CD4-positive, CD25-positive, alpha-beta regulatory T cell (primary cell): ENCODE data around the gene PCNT. TPM values are rescaled to one million over a fixed set of nuclear protein-coding genes. Genes with fewer than 3 reads are reported as not detected.

Source experiments
- ATAC-seq, 2 donors: fragments of 150-1000 bp; cut with Tn5 transposase; one replicate each; pipeline ENCODE4 v1.10.0; 2021; ENCODE audit warnings: low read depth in 2 of 2, moderate number of reproducible peaks in 2 of 2, moderate library complexity in 1 of 2
- DNase-seq, 3 donors: peaks; one replicate each; pipeline versions ENCODE4 v3.0.0 to v3.0.0-alpha.2; 2012 to 2022; ENCODE audit warnings: mixed read lengths in 1 of 3
- H3K27ac ChIP-seq: one replicate; pipeline ENCODE4 v1.7.0; 2013; ENCODE audit warnings: mild to moderate bottlenecking, low read length; ENCODE audit not compliant: insufficient read depth, poor library complexity, severe bottlenecking
- H3K27me3 ChIP-seq: one replicate; pipeline ENCODE4 v1.7.0; 2013; ENCODE audit warnings: low read length; ENCODE audit not compliant: control insufficient read depth, insufficient read depth
- H3K36me3 ChIP-seq: one replicate; pipeline ENCODE4 v1.7.0; 2013; ENCODE audit warnings: mild to moderate bottlenecking, low read length, moderate library complexity; ENCODE audit not compliant: control insufficient read depth, insufficient read depth
- H3K4me1 ChIP-seq: 2 replicates; pipeline ENCODE4 v1.7.0; 2013; ENCODE audit warnings: mild to moderate bottlenecking, low read length; ENCODE audit not compliant: insufficient read depth, control insufficient read depth, poor library complexity, severe bottlenecking
- H3K4me3 ChIP-seq: one replicate; pipeline ENCODE4 v1.7.0; 2013; ENCODE audit warnings: low read depth, mild to moderate bottlenecking, low read length, moderate library complexity
- H3K9me3 ChIP-seq, 2 experiments: 1 replicate in 1 of 2; 2 replicates in 1 of 2; pipeline ENCODE4 v1.7.0; 2013; ENCODE audit warnings: low read length in 2 of 2, mild to moderate bottlenecking in 1 of 2, moderate library complexity in 1 of 2; ENCODE audit not compliant: control insufficient read depth in 2 of 2
- H3K27ac Mint-ChIP-seq, 3 donors: one replicate each; pipeline ENCODE4 v1.8.0; 2020 to 2022; ENCODE audit warnings: mild to moderate bottlenecking in 3 of 3, mixed read lengths in 3 of 3, moderate library complexity in 2 of 3
- H3K27me3 Mint-ChIP-seq: one replicate; pipeline ENCODE4 v1.8.0; 2022; ENCODE audit warnings: mild to moderate bottlenecking, mixed read lengths
- H3K36me3 Mint-ChIP-seq: one replicate; pipeline ENCODE4 v1.8.0; 2020; ENCODE audit warnings: mixed read lengths
- H3K4me1 Mint-ChIP-seq, 4 donors: one replicate each; pipeline ENCODE4 v1.8.0; 2020 to 2022; ENCODE audit warnings: mixed read lengths in 4 of 4, mild to moderate bottlenecking in 1 of 4
- H3K4me3 Mint-ChIP-seq, 4 donors: one replicate each; pipeline ENCODE4 v1.8.0; 2020 to 2022; ENCODE audit warnings: mild to moderate bottlenecking in 4 of 4, mixed read lengths in 4 of 4, moderate library complexity in 3 of 4
- H3K9me3 Mint-ChIP-seq, 7 donors: one replicate each; pipeline ENCODE4 v1.8.0; 2020 to 2022; ENCODE audit warnings: mixed read lengths in 7 of 7, mild to moderate bottlenecking in 3 of 7, moderate library complexity in 2 of 7
- polyA plus RNA-seq, 4 donors: library from polyadenylated mRNA; unstranded; fragments of 300-500 nt; fragmentation: Illumina TruSeq; gene quantifications; one replicate each; pipeline ENCODE4 v1.2.3, GENCODE V29; 2021
- total RNA-seq: library from RNA; stranded (reverse); gene quantifications from one replicate; pipeline ENCODE4 v1.2.3, GENCODE V29; 2022

PCNT gene
- total and polyA plus RNA-seq, 5 donors from 2014 or later = 5.3 to 64.5 (median 10.5) TPM

DNA sequence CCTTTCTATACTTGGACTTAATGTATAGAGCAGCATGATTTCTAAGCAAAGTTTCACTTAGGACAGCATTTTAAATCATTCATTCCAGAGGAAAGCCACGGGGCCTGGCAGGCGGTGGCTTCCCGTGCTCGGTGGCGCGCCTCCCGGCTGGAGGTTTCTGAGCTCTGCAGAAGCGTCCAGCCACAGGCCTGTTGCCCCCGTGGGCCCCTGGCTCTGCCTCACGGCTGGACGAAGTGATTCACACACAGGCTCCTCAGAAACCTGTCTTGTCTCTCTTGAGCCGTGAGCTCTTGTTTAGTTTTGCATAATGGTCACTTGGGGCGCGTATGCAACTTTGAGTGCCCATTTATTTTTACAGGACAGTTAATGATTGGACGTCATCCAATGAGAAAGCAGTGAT is 112.7 kb downstream of the PCNT start:
- Mint-ChIP-seq H3K27ac (no peak overlapping the region), H3K4me1 (no peaks in the 10 kb centered on the region), H3K27me3 (no peaks in the 10 kb centered on the region), H3K4me3 (no peak overlapping the region), H3K36me3 (peaks cover 39% of the 10 kb centered on the region), H3K9me3 (no peaks in the 10 kb centered on the region)
- Histone ChIP-seq H3K27me3 (no peaks in the 10 kb centered on the region), H3K4me1 (no peaks in the 10 kb centered on the region), H3K9me3 (no peaks in the 10 kb centered on the region), H3K27ac (no peak overlapping the region), H3K4me3 (no peak overlapping the region), H3K36me3 (peaks cover 54% of the 10 kb centered on the region)
- ATAC-seq (no peak), DNase-seq (no peak)

DNA sequence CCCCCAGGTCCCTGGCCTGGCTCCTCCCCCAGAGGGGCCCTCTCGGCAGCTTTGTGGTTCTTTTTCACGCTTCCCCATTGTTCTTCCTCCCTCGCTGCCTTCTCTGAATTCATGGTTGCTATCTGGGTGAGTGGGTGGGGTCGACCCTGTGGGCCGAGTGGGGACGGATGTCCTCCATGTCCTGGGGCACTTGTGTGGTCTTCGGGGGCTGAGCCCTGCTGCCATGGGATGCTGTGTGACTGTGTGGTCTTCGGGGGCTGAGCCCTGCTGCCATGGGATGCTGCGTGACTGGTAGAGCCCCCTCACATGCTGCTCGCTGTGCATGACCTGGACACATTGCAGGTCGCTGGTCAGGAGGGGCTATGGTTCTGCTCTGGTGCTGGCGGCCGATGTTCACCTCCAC is 113.1 kb downstream of the PCNT start:
- Histone ChIP-seq H3K36me3 (peaks cover 50% of the 10 kb centered on the region), H3K4me3 (no peak overlapping the region), H3K27me3 (no peaks in the 10 kb centered on the region), H3K9me3 (no peaks in the 10 kb centered on the region), H3K27ac (no peak overlapping the region), H3K4me1 (no peaks in the 10 kb centered on the region)
- H3K9me3 Mint-ChIP-seq = no peaks in the 10 kb centered on the region
- DNase-seq (no peak), ATAC-seq (no peak)
- no peaks in the 10 kb centered on the region for H3K4me1 Mint-ChIP-seq
- no peak overlapping the region for H3K27ac Mint-ChIP-seq
- no peak overlapping the region for H3K4me3 Mint-ChIP-seq
- no peaks in the 10 kb centered on the region for H3K27me3 Mint-ChIP-seq
- H3K36me3 Mint-ChIP-seq = peaks cover 34% of the 10 kb centered on the region

DNA sequence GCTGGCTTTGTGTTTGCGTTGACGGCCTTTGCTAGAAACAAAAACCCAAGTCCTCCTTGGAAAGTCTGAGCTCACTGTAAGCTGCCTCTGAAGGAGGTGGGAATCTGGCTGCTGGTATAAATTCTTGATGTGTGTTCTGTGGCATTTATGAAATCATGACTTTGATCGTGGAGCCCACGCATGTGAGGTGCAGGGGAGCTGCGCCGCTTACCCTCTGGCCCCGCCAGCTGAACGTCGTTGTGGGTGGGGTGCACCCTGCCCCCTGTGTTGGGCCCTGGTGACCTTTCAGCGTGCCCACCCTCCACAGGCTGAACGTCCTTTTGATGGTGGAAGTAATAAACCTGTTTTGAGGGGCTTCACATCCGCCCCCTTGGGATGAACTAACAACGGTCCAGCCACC is 113.6 kb downstream of the PCNT start:
- H3K27me3 ChIP-seq = no peaks in the 10 kb centered on the region
- H3K4me3 Mint-ChIP-seq = no peak overlapping the region
- H3K36me3 Mint-ChIP-seq = peaks cover 33% of the 10 kb centered on the region
- no peaks in the 10 kb centered on the region for H3K27me3 Mint-ChIP-seq
- H3K9me3 ChIP-seq = no peaks in the 10 kb centered on the region
- H3K4me1 ChIP-seq = no peaks in the 10 kb centered on the region
- H3K36me3 ChIP-seq = peaks cover 50% of the 10 kb centered on the region
- H3K27ac Mint-ChIP-seq = no peak overlapping the region
- H3K27ac ChIP-seq = no peak overlapping the region
- no peaks in the 10 kb centered on the region for H3K9me3 Mint-ChIP-seq
- DNase-seq (no peak), ATAC-seq (no peak)
- H3K4me3 ChIP-seq = no peak overlapping the region
- peaks cover 0 to under 1% (median 0%) of the 10 kb centered on the region in 4 donors for H3K4me1 Mint-ChIP-seq

DNA sequence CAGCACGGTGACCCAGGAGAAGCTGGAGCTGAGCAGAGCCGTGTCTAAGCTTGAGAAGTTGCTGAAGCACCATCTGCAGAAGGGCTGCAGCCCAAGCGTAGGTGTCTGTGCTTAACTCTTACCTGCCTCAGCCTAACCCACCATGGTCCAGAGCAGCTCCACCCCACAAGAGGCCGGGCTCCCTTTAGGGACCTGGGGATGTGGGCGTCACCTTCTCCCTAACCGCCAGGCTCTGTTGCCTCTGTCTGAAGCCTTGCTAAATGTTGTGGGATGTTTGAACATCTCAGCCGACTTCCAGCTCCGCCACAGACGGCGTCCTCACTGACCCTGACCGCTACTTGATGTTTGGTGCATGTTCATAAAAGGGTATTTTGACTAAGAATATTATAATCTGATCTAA is 114.3 kb downstream of the PCNT start:
- no peaks in the 10 kb centered on the region for H3K9me3 ChIP-seq
- H3K36me3 Mint-ChIP-seq = peaks cover 36% of the 10 kb centered on the region
- no peak for DNase-seq
- H3K4me1 ChIP-seq = no peaks in the 10 kb centered on the region
- H3K9me3 Mint-ChIP-seq = no peaks in the 10 kb centered on the region
- ATAC-seq = no peak
- H3K27me3 Mint-ChIP-seq = no peaks in the 10 kb centered on the region
- H3K4me3 ChIP-seq = no peak overlapping the region
- H3K27me3 ChIP-seq = no peaks in the 10 kb centered on the region
- H3K27ac ChIP-seq = no peak overlapping the region
- peaks cover 0 to 2% (median 0%) of the 10 kb centered on the region in 4 donors for H3K4me1 Mint-ChIP-seq
- H3K4me3 Mint-ChIP-seq = no peak overlapping the region
- peak overlapping the region in 1 of 3 donors; percentile 31 for H3K27ac Mint-ChIP-seq
- peaks cover 55% of the 10 kb centered on the region for H3K36me3 ChIP-seq

DNA sequence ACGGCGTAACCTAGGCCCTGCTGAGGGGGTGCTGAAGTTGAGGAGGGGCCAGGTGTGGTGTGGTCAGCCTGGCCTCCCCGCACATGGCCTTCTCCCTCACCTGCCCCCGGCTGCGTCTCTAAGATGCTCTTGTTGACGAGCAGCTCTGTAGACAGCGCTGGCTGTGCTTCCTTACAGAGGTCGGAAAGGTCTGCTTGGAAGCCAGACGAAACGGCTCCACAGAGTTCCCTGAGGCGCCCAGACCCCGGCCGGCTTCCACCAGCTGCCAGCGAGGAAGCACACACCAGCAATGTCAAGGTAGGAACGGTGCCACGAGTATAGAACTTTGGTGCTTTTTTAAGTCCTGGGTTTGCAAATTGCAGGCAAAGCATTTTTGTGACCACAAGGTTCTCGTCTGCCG is 116.0 kb downstream of the PCNT start:
- Mint-ChIP-seq H3K27me3 (no peaks in the 10 kb centered on the region), H3K36me3 (peaks cover 32% of the 10 kb centered on the region), H3K4me1 (peaks cover 0 to 8% (median 4%) of the 10 kb centered on the region in 4 donors), H3K9me3 (no peaks in the 10 kb centered on the region), H3K4me3 (no peak overlapping the region), H3K27ac (no peak overlapping the region)
- Histone ChIP-seq H3K27ac (no peak overlapping the region), H3K9me3 (no peaks in the 10 kb centered on the region), H3K4me1 (no peaks in the 10 kb centered on the region), H3K27me3 (no peaks in the 10 kb centered on the region), H3K36me3 (peaks cover 57% of the 10 kb centered on the region), H3K4me3 (no peak overlapping the region)
- DNase-seq (no peak), ATAC-seq (no peak)

DNA sequence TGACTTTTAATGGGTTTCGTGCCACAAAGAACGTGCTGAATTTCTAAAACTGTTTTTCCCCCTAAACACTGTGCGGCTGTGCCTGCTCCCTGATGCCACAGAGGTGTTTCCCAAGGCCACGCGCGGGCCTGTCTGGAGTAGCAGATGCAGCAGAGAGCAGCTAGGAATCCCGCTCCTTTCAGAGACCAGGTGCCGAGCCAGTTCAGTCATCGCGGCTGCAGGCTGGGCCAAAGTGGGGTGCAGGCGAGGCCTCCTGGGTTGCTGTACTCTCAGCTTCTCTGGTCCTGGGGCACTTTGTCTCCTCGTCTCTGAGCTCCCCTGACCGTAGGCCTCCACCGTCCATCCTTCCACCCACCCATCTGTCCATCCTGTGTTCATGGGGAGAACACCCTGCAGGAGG is 117.4 kb downstream of the PCNT start:
- peaks cover 57% of the 10 kb centered on the region for H3K36me3 ChIP-seq
- no peak for ATAC-seq
- H3K4me1 ChIP-seq = no peaks in the 10 kb centered on the region
- no peak overlapping the region for H3K27ac ChIP-seq
- Mint-ChIP-seq H3K9me3 (no peaks in the 10 kb centered on the region), H3K36me3 (peaks cover 37% of the 10 kb centered on the region), H3K4me1 (peaks cover 0 to 8% (median 4%) of the 10 kb centered on the region in 4 donors), H3K27me3 (no peaks in the 10 kb centered on the region), H3K4me3 (no peak overlapping the region), H3K27ac (peak overlapping the region in 1 of 3 donors; percentile 42)
- H3K9me3 ChIP-seq = no peaks in the 10 kb centered on the region
- no peak for DNase-seq
- no peaks in the 10 kb centered on the region for H3K27me3 ChIP-seq
- no peak overlapping the region for H3K4me3 ChIP-seq

DNA sequence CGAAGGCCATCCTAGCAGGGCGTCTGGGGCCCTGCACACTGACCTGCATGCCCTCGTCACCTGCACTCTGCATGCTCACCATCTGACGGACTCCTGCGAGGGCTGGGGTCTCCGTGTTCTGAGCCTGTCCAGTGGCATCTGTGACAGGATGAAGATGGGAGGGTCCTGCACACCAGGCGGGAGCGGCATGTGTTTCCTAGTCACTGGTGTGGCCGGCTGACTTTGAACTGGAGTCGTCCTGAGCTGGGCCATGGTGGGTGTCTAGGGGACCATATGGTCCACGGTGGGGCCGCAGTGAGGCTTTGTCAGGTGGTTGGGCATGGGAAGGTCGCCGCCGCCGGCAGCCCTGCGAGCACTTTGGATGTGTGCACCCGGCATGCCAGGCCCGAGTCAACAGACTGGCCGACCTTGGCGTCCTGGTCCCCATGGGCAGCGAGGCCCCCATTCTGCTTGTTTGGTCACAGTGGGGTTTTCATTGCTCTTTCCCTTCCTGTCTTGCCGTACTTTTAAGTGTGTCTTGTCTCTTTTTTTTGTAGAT is 118.1 kb downstream of the PCNT start:
- Histone ChIP-seq H3K27ac (no peak overlapping the region), H3K4me3 (no peak overlapping the region), H3K36me3 (peaks cover 51% of the 10 kb centered on the region), H3K27me3 (no peaks in the 10 kb centered on the region), H3K9me3 (no peaks in the 10 kb centered on the region), H3K4me1 (no peaks in the 10 kb centered on the region)
- peak overlapping the region in 1 of 3 donors; percentile 42 for H3K27ac Mint-ChIP-seq
- H3K27me3 Mint-ChIP-seq = no peaks in the 10 kb centered on the region
- ATAC-seq (no peak), DNase-seq (no peak)
- no peaks in the 10 kb centered on the region for H3K9me3 Mint-ChIP-seq
- H3K36me3 Mint-ChIP-seq = peaks cover 37% of the 10 kb centered on the region
- peaks cover 0 to 8% (median 4%) of the 10 kb centered on the region in 4 donors for H3K4me1 Mint-ChIP-seq
- no peak overlapping the region for H3K4me3 Mint-ChIP-seq

DNA sequence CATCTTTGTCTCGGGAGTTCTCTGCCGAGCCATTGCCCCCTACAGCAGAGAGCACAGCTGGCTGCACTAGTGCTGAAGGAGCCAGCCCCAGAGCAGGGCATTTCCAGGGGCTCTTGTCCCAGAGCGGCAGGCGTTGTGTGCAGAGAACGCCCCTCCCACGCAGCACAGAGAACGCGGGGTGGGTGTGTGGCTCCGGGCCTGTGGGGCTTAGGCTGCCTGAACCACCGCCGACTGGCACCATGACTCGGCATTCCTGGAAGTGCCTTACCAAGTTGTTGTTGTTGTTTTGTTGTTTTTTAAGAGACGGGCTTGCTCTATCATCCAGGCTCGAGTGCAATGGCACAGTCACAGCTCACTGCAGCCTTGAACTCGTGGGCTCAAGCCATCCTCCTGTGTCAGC is 119.0 kb downstream of the PCNT start:
- Histone ChIP-seq H3K4me1 (no peaks in the 10 kb centered on the region), H3K9me3 (peaks cover 0 to under 1% of the 10 kb centered on the region in 2 experiments), H3K4me3 (no peak overlapping the region), H3K27me3 (no peaks in the 10 kb centered on the region), H3K27ac (no peak overlapping the region), H3K36me3 (peaks cover 45% of the 10 kb centered on the region)
- H3K9me3 Mint-ChIP-seq = peaks cover 0 to 4% (median 0%) of the 10 kb centered on the region in 7 donors
- no peak for DNase-seq
- H3K27ac Mint-ChIP-seq = peak overlapping the region in 1 of 3 donors; percentile 49
- no peak for ATAC-seq
- no peak overlapping the region for H3K4me3 Mint-ChIP-seq
- peaks cover 34% of the 10 kb centered on the region for H3K36me3 Mint-ChIP-seq
- H3K27me3 Mint-ChIP-seq = no peaks in the 10 kb centered on the region
- H3K4me1 Mint-ChIP-seq = peaks cover 2 to 12% (median 8%) of the 10 kb centered on the region in 4 donors
